HG03457 (cell line): ENCODE measurements around the gene NFATC1.

Source experiments
- ATAC-seq: cut with Tn5 transposase; IDR thresholded peaks from one replicate; pipeline ENCODE4 v1.9.1; 2021; ENCODE audit warnings: moderate number of reproducible peaks; ENCODE audit not compliant: unreplicated experiment

The NFATC1 gene

DNA sequence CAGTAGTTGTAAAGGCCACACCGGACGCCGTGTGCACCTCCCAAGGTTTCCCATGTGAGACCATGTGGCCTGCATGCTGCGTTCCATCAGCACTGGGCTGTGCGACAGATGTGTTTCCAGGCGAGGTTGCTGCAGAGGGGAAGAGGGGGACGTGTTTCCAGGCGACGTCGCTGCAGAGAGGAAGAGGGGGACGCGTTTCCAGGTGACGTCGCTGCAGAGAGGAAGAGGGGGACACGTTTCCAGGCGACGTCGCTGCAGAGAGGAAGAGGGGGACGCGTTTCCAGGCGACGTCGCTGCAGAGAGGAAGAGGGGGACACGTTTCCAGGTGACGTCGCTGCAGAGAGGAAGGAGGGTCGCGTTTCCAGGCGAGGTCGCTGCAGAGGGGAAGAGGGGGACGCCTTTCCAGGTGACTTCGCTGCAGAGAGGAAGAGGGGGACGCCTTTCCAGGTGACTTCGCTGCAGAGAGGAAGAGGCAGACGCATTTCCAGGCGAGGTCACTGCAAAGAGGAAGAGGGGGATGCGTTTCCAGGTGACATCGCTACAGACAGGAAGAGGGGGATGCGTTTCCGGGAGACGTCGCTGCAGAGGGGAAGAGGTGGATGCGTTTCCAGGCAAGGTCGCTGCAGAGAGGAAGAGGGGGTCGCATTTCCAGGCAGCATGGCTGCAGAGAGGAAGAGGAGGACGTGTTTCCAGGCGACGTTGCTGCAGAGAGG, 24.5 kb downstream of the NFATC1 start:
- no peak for ATAC-seq

DNA sequence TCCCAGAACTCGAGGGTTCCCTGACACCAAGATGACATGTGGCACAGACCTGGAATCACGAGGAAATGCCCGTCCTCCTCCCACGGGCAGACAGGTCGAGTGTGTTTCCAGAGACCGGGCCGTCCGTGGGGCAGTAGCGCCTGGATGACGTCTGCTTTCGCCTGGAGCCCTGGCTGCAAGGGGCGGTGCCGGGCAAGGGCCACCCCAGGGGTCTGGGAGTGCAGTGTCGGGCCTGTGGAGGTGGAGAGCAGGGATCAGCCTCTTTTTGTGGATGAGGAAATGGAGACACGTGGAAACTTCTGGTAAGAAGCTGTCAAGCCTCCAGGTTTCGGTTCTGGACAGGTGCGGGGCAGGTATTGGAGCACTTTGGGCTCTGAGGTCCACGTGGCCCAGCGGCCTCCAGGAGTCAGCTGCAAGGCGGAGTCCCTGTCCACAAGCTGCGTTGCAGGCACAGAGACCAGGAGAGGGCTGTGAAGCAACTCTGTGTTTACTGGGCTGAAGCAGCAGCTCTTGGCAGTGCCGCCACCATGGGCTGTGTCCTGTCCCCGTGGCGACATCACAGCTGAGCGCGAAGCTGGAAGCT, 25.6 kb downstream of the NFATC1 start:
- ATAC-seq = no peak

DNA sequence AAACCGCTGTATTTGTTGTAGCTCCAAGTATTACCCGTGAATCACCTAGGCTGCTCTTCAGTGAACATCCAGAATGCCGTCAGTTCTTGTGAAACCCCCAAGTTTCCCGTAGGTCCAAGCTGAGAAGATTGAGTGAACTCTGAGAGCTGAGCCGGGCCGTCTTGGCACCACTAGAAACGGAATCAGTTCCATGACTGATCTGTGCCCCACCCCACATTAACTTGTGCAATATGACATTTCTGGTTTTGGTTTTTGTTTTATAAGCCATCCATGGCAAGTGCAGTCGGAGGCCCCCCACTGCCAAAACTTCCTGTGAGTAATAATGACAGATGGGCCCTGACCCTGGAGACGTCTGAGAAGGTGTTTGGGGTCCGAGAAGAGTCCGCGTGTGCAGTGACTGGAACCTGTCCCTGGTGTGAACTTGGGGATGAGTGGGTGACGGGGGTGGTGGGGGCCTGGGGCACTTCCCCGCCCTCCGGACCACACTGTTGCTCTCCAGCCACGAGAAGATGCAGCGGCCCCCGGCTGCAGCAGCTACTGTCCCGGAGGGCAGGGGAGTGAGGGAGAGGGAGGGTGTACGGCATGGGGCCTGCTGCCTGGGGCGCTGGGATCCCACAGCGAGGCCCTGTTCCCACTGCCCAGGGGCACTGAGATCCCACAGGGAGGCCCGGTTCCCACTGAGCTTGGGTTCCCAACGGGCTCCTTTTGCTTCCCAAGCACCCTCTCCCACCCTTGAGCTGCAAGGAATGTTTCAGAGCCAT, 26.5 kb downstream of the NFATC1 start:
- ATAC-seq = no peak

DNA sequence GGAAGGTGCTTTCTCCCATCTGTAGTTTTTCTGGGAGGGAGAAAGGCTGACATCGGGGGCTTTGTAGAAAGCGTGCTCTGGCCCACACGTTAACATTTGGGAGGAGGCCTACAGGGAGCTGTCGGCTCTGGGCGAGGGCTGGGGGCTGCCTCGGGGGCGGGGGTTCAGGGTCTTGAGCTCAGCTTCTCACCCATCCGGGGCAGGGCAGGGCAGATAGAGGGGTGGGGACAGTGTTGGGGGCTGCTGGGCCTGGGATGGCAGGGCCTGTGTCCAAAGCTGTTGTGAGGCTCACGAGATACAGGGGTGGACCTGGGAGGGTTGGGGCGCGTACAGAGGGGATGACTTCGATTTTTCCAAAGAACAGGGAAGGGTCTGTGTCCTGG, 27.0 kb downstream of the NFATC1 start:
- no peak for ATAC-seq

DNA sequence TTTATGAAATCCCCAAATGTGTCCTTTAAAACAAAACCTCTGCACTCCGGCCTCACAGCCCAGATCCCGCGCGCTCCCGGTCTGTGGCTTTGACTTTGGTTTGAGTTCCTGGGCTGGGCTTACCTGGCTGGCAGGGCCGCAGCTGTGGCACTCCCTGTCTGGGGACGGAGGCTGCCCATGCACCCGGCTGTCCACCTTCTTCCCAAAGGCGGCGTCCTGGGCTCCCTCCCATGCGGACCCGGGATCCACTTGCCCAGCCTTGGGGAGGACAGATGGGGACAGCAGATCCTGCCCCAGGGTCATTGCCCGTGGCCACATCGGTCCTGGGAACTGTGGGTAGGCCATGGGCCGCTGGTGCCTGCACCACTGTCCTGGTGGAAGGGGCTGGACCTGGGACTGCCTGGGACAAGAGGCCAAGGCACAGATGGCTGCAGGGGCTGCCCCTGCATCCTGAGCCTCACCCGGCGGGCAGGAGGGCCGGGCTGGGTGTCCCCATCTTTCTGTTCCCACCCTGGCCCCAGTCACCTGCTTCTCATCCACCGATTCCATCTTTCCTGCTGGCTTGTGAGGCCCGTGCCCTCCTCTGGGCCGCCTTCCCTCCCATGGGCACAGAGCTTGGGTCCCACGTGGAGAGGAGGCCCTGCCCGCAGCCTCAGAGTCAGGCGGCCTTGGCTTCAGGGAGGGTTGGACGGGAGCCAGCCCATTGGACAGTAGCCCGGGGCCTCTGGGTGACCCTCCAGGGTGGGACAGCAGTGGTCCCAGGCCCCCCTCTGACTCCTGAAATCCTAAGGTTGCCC, 27.7 kb downstream of the NFATC1 start:
- no peak for ATAC-seq

DNA sequence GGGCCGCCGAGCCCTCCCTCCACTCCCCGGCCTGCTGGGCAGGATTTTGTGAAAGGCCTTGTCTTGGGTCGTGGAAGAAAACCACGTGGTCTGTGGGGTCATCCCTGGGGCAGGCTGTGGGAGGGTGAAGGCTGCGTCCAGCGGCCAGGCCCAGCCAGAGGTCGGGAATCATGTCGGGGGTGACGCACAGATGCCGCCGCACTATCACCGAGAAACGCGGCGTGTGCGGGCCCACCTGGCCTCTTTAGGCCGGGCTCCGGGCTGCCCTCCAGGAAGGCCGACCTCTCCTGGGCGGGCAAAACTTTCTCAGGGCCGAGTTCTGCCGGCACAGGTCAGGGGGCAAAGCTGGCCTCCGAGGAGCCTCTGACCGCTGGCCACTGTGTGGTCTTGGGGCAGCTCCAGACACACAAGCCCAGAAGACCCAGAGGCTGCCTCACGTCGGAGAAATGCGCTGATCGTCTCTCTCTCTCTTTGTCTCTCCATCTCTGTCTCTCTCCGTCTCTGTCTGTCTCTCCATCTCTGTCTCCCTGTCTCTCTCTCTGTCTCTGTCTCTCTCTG, 28.4 kb downstream of the NFATC1 start:
- ATAC-seq = no peak

DNA sequence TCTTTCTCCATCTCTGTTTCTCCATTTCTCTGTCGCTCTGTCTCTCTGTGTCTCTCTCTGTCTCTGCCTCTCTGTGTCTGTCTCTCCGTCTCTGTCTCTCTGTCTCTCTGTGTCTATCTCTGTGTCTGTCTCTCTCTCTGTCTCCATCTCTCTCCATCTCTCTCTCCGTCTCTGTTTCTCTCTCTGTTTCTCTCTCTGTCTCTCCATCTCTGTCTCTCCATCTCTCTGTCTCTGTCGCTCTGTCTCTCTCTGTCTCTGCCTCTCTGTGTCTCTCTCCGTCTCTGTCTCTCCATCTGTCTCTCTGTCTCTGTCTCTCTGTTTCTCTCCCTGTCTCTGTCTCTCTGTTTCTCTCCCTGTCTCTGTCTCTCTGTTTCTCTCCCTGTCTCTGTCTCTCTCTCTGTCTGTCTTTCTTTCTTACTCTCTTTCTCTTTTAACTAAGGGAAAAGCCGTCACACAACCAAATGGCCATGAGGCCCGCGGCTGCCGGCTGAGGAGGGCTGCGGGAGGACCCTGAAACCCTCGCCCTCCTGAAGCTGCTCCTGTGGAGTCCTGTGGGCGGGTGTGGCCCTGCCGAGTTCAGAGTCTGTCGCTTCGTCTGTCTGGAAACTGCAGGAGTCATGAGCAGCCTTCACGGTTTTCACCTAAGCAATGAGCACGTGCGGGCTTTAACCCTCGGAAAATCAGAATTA, 29.3 kb downstream of the NFATC1 start:
- ATAC-seq = no peak

DNA sequence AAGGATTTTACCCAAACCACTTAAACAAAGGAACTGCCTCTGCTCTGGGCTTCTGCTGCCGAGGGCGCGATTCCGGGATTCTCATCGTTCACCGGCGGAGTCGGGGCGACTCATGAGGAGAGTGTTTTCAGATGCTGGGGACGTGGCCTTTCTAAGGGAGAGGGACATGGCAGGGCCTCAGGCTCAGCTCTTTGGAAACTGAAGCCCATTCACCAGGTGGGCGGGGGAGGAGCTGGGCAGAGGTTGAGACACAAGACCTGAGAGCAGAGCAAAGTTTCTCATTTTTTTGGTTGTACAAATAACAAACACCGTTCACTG, 29.8 kb downstream of the NFATC1 start:
- no peak for ATAC-seq

DNA sequence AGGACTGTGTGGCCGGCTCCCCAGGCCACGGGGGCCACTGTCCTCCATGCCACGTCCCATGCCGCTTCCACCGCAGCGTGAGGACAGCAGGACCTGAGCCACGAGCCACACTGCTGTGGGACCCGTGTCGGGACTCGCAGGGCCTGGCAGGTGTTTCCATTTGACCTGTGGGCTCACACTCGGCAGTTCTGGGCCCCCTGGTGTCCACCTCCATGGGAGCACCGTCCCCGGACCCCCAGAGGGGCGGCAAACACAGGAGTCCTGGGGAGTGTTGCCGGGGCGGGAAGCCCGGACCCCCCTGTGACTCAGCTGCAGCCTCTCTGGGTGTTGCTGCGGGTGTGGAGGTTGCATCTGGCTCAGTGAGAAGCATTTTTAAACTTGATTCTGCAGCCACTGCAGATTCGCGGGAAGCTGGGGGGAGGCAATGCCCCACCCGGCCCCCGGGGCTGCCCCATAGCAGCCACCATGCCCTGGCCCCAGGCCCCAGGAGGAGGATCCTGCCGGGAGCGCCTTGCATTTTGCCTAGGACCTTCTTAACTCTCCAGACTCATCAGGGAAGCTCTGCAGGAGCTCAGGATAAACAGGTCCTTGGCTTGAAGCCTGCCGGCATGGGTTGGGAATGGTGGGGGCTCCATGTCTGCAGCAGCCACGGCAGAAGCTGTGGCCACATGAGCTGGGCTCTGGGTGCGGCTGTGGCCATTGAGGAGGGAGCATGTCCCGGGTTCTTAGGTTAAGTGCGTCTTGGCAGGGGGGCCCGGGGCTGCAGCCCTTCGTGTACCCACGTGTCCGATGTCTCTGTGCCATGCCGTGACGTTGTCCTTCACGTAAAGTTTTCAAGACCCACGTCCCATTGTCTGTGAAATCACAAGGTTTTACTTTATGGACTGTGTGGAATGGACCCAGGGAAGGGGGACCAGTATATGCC, 30.9 kb downstream of the NFATC1 start:
- no peak for ATAC-seq

DNA sequence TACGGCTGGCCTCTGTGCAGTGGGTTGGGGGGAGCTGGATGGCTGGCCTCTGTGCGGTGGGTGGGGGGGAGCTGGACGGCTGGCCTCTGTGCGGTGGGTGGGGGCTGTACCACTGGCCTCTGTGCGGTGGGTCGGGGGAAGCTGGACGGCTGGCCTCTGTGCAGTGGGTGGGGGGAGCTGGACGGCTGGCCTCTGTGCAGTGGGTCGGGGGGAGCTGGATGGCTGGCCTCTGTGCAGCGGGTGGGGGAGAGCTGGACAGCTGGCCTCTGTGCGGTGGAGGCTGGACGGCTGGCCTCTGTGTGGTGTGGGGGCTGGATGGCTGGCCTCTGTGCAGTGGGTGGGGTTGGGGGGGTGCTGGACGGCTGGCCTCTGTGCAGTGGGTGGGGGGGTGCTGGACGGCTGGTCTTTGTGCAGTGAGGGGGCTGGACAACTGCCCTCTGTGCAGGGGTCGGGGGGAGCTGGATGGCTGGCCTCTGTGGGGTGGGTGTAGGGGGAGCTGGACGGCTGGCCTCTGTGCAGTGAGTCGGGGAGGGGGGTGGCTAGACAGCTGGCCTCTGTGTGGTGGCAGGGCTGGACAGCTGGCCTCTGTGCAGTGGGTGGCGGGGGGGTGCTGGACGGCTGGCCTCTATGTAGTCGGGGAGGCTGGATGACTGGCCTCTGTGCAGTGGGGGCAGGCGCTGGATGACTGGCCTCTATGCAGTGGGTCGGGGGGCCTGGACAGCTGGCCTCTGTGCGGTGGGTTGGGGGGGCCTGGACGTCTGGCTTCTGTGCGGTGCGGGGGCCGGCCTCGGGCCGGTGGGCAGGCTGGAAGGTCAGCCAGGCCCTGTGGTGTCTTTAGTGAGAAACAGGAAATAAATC, 31.9 kb downstream of the NFATC1 start:
- no peak for ATAC-seq

DNA sequence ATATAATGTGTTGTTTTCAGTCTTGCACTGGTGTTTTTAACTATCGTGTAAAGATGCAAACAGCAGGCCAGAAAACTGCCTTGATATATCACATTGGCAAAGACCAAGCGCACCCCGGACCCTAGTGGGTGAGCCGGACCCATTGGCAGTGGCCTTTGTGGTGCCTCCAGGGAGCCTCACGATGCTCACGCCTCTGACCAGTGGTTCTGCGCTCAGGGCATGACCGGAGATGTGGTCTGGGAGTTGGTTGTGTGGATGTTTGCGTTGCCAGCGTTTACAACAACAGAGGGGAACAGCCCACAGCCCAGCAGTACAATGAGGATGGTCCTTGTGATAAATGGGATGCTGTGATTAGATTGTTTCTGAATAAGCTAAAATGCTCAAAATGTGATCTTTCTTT, 32.6 kb downstream of the NFATC1 start:
- ATAC-seq = no peak

DNA sequence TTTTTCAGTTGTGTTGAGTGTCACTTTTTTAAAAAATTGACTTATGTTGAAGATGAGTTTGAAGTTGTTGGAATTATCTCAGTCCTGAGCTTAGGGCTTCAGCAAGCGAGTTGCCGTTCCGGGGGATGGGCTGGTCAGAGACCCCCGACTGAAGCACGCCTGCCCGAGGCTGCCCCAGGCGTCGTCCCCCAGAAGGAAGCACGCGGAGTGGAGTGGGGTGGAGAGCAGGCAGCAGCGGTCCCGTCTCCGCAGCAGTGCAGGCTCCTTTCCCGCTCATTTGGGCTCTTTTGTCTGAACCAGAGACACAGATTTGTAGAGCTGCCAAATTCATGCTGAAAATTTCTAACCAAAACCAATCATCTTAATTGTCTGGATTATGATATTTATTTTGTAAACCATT, 33.7 kb downstream of the NFATC1 start:
- ATAC-seq = no peak

DNA sequence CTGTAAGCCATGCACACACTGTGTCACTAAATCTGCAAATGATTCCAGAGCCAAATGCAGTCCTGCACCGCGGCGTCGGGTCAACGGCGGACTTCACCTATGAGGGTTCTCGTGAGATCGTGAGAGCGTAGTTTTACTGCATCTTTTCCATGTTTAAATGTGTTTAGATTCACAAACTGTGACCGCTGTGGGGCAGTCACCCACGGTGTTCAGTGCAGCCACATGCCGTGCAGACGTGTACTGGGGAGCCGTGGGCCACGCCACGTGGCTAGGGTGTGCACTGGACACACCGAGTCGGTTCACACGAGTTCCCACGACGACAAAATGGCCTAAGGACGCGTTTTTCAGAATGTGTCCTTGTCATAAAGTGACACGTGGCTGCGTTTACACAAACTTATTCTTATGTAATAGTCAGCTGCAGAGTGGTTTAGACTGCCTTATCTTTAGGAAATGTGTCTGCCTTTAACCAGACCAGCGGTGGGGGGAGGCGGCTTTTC, 34.1 kb downstream of the NFATC1 start:
- ATAC-seq = no peak

DNA sequence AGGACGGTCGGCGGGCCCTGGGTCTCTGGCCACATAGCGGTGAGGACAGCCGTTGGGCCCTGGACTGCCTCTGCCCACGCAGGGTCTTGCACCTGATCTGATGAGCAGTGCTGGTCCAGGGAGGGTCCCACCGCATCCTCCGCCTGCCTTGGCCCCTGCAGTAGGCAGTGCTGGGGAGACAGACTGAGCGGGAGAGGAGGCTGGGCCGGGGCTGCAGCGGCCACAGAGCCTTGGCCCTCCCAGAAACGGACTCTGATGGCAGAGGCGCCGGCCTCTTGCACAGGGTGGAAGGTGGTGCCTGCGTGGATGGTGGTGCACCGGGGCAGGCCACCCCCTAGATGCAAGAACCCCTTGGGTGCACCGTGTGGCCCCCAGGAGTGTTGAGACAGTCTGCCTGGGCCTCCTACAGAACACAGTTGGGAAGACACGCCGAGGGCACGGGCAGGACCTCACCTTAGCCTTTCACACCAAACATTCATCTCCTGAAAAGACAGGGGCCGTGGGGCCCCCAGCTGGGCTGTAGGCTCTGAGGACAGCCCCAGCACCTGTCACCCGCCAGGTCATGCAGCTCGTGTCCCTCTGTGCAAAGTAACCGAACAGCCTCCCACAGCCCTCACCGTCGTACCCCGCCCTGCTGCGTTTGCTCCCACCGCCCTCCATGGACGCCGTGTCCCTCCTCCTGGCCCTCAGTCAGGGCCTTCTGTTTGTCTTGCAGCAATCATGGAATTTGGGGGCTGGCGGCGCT, 36.8 kb downstream of the NFATC1 start:
- ATAC-seq = no peak

DNA sequence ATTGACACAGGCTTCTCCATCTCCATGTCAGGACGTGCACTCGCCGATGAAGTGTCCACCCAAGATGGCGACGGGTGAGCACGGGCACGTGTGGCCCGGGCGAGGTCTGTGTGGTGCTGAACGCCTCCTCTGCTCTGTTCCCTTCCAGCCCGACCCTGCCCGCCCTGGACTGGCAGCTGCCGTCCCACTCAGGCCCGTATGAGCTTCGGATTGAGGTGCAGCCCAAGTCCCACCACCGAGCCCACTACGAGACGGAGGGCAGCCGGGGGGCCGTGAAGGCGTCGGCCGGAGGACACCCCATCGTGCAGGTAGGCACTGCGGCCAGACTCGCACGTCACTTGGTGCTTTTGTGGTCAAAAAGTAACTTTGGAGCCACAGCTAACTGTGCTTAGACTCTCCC, 37.7 kb downstream of the NFATC1 start:
- ATAC-seq = no peak

DNA sequence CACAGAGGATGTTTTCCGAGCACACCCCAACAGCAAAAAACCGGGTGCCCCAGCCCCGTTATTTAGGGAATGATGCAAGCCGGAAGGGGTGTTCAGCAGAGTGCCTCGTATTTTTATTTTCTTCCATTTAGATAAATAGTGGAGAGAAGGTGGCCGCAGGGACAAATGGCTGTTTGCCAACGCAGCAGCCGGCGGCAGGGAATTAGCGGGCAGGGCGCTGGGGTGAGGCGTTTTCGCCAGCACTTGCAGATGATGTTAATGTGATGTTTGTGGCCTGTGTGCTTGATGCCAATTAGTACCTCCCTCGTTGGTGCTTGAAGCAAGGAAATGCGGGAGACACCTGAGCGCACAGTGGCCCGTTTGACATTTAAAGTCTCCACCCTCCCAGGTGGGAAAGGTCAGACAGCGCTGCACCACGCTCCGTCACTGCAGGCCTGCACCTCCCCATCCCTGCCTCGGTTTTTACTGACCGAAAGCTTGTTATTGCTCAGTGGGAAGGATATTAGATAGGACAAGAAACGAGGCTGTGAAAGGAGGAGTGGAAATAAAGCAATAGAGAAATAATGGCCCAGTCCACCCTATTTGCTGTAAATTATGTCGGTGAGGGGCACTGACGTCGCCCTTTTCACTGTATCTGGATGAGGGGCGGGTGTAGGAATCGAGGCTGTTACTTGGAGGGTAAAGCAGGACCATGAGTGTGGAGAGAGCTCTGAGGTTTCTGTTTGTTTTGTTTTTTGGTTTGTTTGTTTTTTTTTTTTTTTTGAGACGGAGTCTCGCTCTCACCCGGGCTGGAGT, 39.1 kb downstream of the NFATC1 start:
- ATAC-seq = no peak
